Prostate gland (tissue), 2 donors: Measurements from ENCODE around the gene RAB24.

Experiments
- CTCF ChIP-seq, 4 experiments: fragments of 200-600 bp in 2 of 4; fragments of 450-650 bp in 2 of 4; sonication (generic) in 2 of 4; IDR thresholded peaks; 1 replicate in 3 of 4; 2 replicates in 1 of 4; pipeline ENCODE4 v1.5.1; 2016 to 2019; ENCODE audit warnings: antibody characterized with exemption in 4 of 4, mild to moderate bottlenecking in 2 of 4, moderate library complexity in 2 of 4
- POLR2A ChIP-seq: fragments of 450-650 bp; IDR thresholded peaks from one replicate; pipeline ENCODE4 v1.6.1; 2016; ENCODE audit warnings: antibody characterized with exemption, mild to moderate bottlenecking
- POLR2AphosphoS5 ChIP-seq: sonication (generic); formaldehyde crosslinking; IDR thresholded peaks from one replicate; pipeline ENCODE4 v1.6.1; 2017; ENCODE audit warnings: antibody characterized with exemption

- no peak for TF ChIP-seq CTCF (IDR thresholded peaks at IDR 0.05)
- TF ChIP-seq POLR2AphosphoS5, result no peak
- no peak for TF ChIP-seq POLR2A
Observed at GRCh38 chr5:177349362-177349647, 45.8 kb upstream of the RAB24 start.
